GM20000 (cell line): ENCODE results near the gene RFK.

Experiments used
- DNase-seq: peaks from one replicate; pipeline ENCODE4 v3.0.0; 2012; ENCODE audit warnings: low spot score
- TF ChIP-seq, protein P1 (sequence below): IDR thresholded peaks from 2 replicates; pipeline ENCODE4 v1.5.1; 2012; ENCODE audit warnings: mild to moderate bottlenecking, control low read depth; ENCODE audit errors: extremely low read depth, missing control alignments

Gene RFK

DNA sequence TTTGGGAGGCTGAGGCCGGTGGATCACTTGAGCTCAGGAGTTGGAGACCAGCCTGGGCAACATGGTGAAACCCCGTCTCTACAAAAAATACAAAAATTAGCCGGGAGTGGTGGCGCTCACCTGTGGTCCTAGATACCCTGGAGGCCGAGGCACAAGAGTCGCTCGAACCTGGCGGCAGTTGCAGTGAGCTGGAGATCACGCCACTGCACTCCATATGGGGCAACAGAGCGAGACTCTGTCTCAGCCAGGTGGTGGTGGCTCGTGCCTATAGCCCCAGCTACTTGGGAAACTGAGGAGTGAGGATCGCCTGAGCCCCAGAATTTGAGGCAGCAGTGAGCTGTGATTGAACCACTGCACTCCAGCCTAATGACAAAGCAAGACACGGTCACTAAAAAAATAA lies 2.4 kb upstream of the RFK start:
- no peak for DNase-seq
- TF ChIP-seq, protein P1, sequence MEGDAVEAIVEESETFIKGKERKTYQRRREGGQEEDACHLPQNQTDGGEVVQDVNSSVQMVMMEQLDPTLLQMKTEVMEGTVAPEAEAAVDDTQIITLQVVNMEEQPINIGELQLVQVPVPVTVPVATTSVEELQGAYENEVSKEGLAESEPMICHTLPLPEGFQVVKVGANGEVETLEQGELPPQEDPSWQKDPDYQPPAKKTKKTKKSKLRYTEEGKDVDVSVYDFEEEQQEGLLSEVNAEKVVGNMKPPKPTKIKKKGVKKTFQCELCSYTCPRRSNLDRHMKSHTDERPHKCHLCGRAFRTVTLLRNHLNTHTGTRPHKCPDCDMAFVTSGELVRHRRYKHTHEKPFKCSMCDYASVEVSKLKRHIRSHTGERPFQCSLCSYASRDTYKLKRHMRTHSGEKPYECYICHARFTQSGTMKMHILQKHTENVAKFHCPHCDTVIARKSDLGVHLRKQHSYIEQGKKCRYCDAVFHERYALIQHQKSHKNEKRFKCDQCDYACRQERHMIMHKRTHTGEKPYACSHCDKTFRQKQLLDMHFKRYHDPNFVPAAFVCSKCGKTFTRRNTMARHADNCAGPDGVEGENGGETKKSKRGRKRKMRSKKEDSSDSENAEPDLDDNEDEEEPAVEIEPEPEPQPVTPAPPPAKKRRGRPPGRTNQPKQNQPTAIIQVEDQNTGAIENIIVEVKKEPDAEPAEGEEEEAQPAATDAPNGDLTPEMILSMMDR, result no peak

DNA sequence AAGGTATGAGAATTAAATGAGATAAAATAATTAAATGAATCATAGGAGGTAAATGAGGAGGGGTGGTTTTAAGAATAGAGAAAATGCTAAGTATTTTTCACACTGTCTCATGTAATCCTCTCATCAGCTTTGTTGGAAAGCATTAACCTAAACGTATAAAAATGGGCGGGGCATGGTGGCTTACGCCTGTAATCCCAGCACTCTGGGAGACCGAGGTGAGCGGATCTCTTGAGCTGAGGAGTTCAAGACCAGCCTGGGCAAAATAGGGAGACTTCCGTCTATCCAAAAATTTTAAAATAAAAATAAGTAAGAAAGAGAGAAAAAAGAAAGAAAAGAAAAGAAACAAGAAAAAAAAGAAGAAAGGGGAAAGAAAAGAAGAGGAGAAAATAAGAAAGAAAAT lies 1.9 kb upstream of the RFK start:
- TF ChIP-seq, protein P1, result no peak
- DNase-seq, result no peak

DNA sequence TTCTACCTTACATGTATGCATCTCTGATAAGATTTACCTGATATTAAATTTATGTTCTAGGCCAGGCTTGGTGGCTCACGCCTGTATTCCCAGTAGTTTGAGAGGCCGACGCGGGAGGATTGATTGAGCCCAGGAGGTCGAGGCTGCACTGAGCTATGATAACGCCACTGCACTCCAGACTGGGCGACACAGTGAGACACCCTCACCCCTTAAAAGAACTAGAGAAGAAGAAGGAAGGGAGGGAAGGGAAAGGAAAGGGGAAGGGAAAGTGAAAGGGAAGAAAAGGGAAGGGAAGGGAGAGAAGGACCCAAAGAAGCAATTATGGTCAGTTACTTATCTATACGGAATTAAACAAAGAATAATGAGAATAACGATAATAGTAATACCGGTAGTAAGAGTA lies 1.2 kb upstream of the RFK start:
- DNase-seq, result no peak
- TF ChIP-seq, protein P1, result no peak

DNA sequence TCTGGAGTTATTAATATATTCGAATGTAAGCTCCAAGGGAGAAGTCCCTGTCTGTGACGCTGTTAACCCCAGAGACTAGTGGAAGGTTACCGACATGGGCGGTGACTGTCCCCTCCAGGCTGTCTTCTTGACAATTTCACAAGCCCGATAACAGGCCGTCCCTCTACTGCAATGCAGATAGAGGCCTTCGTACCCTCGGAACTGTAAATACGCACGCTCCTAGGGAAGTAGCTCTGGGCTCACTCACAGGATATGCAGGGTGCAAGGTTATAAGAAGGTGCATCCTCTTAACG lies 680 bp upstream of the RFK start:
- TF ChIP-seq, protein P1, result no peak
- peak; percentile 59 for DNase-seq

DNA sequence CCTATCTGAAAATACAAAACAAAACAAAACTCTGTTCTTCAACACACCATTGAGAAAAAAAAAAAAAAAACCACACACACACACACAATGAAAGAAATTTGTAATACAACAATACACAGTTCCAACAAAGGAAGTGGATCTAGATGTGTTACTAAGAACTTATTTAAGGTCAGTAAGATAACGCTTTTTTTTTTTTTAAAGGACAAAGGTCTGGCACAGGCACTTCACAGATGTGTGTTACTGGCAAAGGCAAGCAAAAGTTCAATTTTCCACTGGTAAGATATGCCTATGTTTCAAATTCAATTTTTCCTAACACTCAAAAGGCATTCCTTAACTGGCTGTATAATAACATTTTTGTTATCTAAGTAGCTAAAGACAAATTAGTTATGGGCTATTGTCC lies 3.6 kb downstream of the RFK start:
- no peak for DNase-seq
- TF ChIP-seq, protein P1, result no peak

DNA sequence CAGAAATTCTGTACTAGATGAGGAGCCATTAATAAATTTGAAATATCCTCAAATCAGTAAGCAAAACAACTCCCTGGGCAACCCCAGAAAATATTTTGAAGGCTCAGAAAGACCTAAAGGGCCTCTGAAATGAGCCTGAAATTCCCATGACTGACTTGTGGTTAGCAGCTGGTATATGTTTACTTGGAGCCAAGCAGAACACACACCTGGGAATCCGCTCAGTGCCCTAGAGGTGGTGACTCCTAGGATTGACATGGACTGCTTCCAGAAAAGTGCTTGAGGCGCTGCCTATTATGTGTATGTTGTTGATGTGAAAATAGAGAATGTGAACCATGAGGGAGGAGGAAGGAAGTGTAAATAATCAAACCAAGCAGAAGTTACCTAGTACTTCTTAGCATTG lies 14.7 kb downstream of the RFK start:
- DNase-seq, result no peak
- TF ChIP-seq, protein P1, result no peak

DNA sequence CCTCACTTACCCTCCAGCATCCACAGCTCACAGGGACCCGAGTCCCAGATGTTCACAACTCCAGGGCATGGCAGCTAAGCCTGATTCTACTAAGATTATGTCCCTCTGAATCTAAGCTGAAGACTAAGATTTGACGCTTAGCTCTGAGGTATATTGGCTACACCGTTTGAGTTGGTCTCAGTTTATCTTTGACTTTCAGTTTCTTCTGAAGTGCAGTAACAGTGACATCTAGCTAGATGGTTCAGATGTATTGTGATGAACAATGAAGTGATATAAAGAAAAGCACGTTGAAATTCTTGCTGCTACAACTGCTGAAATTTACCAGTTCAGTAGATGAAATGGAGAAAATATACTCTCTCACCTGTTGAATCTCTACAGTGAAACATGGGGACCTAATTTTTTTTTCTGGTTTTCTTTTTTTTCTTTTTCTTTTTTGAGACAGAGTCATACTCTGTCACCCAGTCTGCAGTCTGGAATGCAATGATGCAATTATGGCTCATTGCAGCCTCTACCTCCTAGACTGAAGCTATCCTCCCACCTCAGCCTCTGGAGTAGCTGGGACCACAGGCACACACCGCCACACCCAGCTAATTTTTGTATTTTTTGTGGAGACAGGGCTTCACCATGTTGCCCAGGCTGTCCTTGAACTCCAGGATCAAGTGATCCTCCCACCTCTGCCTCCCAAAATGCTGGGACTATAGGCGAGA lies 15.7 kb downstream of the RFK start:
- TF ChIP-seq, protein P1, result no peak
- no peak for DNase-seq
